Adrenal gland (tissue), 12 donors: Measurements from ENCODE around the gene SHISA5. TPM values are rescaled to one million over a fixed set of nuclear protein-coding genes. Genes with fewer than 3 reads are reported as not detected.

Experiments used
- DNase-seq, 7 donors: peaks; one replicate each; pipeline ENCODE4 v3.0.0-alpha.2; 2019 to 2020
- H3K27ac ChIP-seq, 5 donors: fragments of 200-600 bp; sonication (generic) in 4 of 5; 1 replicate in 3 of 5; 2 replicates in 2 of 5; pipeline versions ENCODE4 v1.5.1 to v1.8.0; 2016 to 2020; ENCODE audit warnings: mild to moderate bottlenecking in 1 of 5
- H3K27me3 ChIP-seq: fragments of 200-600 bp; 2 replicates; pipeline ENCODE4 v1.8.0; 2021
- H3K36me3 ChIP-seq, 2 donors: fragments of 200-600 bp; replicated peaks in 1 of 2; 1 replicate in 1 of 2; 2 replicates in 1 of 2; pipeline versions ENCODE4 v1.5.1 to v1.8.0; 2018 to 2022
- H3K4me1 ChIP-seq, 2 donors: fragments of 200-600 bp; replicated peaks in 1 of 2; 1 replicate in 1 of 2; 2 replicates in 1 of 2; pipeline versions ENCODE4 v1.5.1 to v1.8.0; 2018 to 2021
- H3K4me3 ChIP-seq, 4 donors: fragments of 200-600 bp; sonication (generic) in 3 of 4; one replicate each; pipeline ENCODE4 v1.5.1; 2016 to 2018
- H3K9me3 ChIP-seq, 3 donors: fragments of 200-600 bp; sonication (generic) in 1 of 3; replicated peaks in 1 of 3; 1 replicate in 2 of 3; 2 replicates in 1 of 3; pipeline versions ENCODE4 v1.5.1 to v1.8.0; 2016 to 2021
- POLR2A ChIP-seq, 2 donors: fragments of 450-650 bp; IDR thresholded peaks; one replicate each; pipeline ENCODE4 v1.6.1; 2017; ENCODE audit warnings: antibody characterized with exemption in 2 of 2, mild to moderate bottlenecking in 2 of 2, moderate library complexity in 1 of 2
- WGBS, 4 donors: extraction: QIAGEN DNeasy Blood & Tissue Kit in 2 of 4; methylation state at CpG; one replicate each; pipeline versions ENCODE4 v1.1.5 to v1.1.7; 2013 to 2017; 5-methylcytosine and 5-hydroxymethylcytosine counted together
- intact Hi-C, 2 donors: fragments of 100-400 bp; cut with DNase I; formaldehyde crosslinking; loops; one replicate each; pipeline versions ENCODE4 v1.14.1 to v1.15.0; 2022 to 2023
- microRNA-seq, 3 donors: library from miRNA; unstranded; fragments of <30 nt; microRNA quantifications; one replicate each; pipeline ENCODE4, GENCODE V29; 2017 to 2020
- polyA plus RNA-seq, 3 donors: library from polyadenylated mRNA; stranded (reverse); fragments of 200-250 nt in 2 of 3; fragments of 350-450 nt in 1 of 3; fragmentation: Illumina TruSeq in 1 of 3; extraction: RNeasy Lipid Tissue Mini Kit (QIAGEN cat#74804) in 1 of 3; gene quantifications; one replicate each; pipeline ENCODE4 v1.2.3, GENCODE V29; 2013 to 2014
- small RNA-seq, 2 donors: library from RNA; depleted of rRNA; stranded (forward); fragments of <200 nt; gene quantifications; one replicate each; pipeline ENCODE3, GENCODE V24; 2016
- total RNA-seq, 9 donors: library from RNA; depleted of rRNA in 4 of 9; stranded (reverse); fragments of >200 nt in 4 of 9; fragments of 120-200 nt in 1 of 9; fragmentation: NEBNext Ultra II Directional in 1 of 9; extraction: Animal tissue kit (Norgen Biotek cat#: 25700) in 1 of 9; gene quantifications; one replicate each; pipeline versions ENCODE4 v1.1.0 to v1.2.4, GENCODE V29; 2013 to 2023
- TF ChIP-seq, protein P1 (sequence below), 6 experiments: fragments of 450-650 bp in 4 of 6; fragments of 200-600 bp in 2 of 6; sonication (generic) in 1 of 6; IDR thresholded peaks; 1 replicate in 5 of 6; 2 replicates in 1 of 6; pipeline versions ENCODE4 v1.5.1 to v1.8.0; 2016 to 2021; ENCODE audit warnings: antibody characterized with exemption in 6 of 6, mild to moderate bottlenecking in 2 of 6, moderate library complexity in 1 of 6
- donor health status: healthy with polysubstance abuse.
- donor health status: Bipolar disorder and iron deficiency.
- donor health status: DM: yes; HTN: yes; CAD: no.
- donor health status: DM: no; HTN: no; CAD: no.
- donor health status: DM: no; HTN: no; CAD: no.
- donor health status: DM: yes; HTN: yes; CAD: no.

SHISA5 gene
- total and polyA plus RNA-seq, 12 donors = 77.2 to 167 (median 128) TPM

GRCh38 chr3:48419149-48419548 is 84.8 kb downstream of the SHISA5 start:
- peaks cover 0 to 20% of the 10 kb centered on the region in 2 donors for H3K36me3 ChIP-seq
- no peak overlapping the region for H3K27ac ChIP-seq
- no peak for DNase-seq

DNA sequence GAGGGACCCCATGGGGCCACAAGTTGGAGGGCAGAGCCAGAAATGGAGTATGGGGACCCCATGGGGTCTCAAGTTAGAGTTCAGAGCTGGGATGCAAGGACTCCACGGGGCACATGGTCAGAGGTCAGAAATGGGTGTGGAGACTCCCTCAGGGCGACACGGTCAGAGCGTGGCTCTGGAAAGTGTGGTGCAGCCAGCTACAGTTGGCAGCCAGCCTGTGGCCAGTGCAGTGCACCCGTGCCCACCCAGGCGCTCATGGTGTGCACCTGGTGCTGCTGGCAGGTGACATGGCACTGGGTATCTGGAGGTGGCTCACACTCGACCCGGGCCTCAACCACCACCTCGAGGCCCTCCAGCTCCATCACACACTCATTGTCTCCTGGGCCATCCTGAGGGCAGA is 85.3 kb downstream of the SHISA5 start:
- 80 to 89% (median 88%) methylated on average over 5 to 9 of the region's 9 CpGs for WGBS, 4 donors
- no peak for TF ChIP-seq POLR2A (IDR thresholded peaks at IDR 0.05)
- TF ChIP-seq, protein P1, sequence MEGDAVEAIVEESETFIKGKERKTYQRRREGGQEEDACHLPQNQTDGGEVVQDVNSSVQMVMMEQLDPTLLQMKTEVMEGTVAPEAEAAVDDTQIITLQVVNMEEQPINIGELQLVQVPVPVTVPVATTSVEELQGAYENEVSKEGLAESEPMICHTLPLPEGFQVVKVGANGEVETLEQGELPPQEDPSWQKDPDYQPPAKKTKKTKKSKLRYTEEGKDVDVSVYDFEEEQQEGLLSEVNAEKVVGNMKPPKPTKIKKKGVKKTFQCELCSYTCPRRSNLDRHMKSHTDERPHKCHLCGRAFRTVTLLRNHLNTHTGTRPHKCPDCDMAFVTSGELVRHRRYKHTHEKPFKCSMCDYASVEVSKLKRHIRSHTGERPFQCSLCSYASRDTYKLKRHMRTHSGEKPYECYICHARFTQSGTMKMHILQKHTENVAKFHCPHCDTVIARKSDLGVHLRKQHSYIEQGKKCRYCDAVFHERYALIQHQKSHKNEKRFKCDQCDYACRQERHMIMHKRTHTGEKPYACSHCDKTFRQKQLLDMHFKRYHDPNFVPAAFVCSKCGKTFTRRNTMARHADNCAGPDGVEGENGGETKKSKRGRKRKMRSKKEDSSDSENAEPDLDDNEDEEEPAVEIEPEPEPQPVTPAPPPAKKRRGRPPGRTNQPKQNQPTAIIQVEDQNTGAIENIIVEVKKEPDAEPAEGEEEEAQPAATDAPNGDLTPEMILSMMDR (IDR thresholded peaks at IDR 0.05) = no peak
- intact Hi-C loops = no loop called here
- Histone ChIP-seq H3K4me3 (no peak overlapping the region), H3K9me3 (no peaks in the 10 kb centered on the region), H3K36me3 (peaks cover 0 to 20% of the 10 kb centered on the region in 2 donors), H3K27me3 (no peaks in the 10 kb centered on the region), H3K27ac (no peak overlapping the region), H3K4me1 (no peaks in the 10 kb centered on the region)
- DNase-seq = no peak

More at GRCh38 chr3:48419149-48419548, 84.8 kb downstream of the SHISA5 start:
- 88 to 100% (median 93%) methylated on average over 7 to 9 of the region's 9 CpGs; no CpG with 5 or more reads in 1 of the 4 donors for WGBS, 4 donors
- Histone ChIP-seq H3K4me3 (no peak overlapping the region), H3K9me3 (no peaks in the 10 kb centered on the region), H3K4me1 (no peaks in the 10 kb centered on the region), H3K27me3 (no peaks in the 10 kb centered on the region)
- no peak for TF ChIP-seq POLR2A (IDR thresholded peaks at IDR 0.05)
- TF ChIP-seq, protein P1 (IDR thresholded peaks at IDR 0.05) = no peak
- intact Hi-C loops = no loop called here

DNA sequence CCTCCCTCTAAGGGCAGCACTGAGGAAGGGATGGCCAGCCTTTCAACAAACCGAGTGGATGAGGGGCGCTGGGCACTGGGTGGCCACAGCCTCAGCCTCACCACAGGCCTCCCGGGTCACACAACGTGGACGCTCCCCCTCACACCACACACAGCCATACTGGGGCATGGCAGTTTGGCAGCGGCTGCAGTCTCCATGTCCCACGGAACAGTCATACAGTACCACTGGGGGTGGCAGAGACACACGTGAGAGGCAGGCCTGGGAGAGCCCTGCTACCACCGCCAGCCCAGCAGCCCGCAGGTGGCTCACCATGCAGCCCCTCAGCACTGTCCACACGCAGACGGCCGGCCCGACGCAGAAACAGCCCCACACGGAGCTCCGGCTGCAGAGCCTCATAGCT is 85.8 kb downstream of the SHISA5 start:
- TF ChIP-seq POLR2A (IDR thresholded peaks at IDR 0.05) = no peak
- TF ChIP-seq, protein P1 (IDR thresholded peaks at IDR 0.05) = no peak
- Histone ChIP-seq H3K9me3 (no peaks in the 10 kb centered on the region), H3K27me3 (no peaks in the 10 kb centered on the region), H3K36me3 (peaks cover 0 to 20% of the 10 kb centered on the region in 2 donors), H3K4me1 (no peaks in the 10 kb centered on the region), H3K27ac (no peak overlapping the region), H3K4me3 (no peak overlapping the region)
- no peak for DNase-seq
- intact Hi-C loops = no loop called here
- 89 to 97% (median 94%) methylated on average over 8 to 17 of the region's 17 CpGs for WGBS, 4 donors

Small RNAs within 50 kb of the gene (microRNA-seq; reads per million reads assigned to microRNA genes)
- gene MIR6823 = 0 to 0.57 (median 0) reads per million in 3 donors

Small RNAs within 50 kb of the gene (small RNA-seq; reads per million reads assigned to genes)
- gene MIR6823 = 0 reads per million in 2 donors

Other genes starting within 250 kb of the SHISA5 start
- 10 to 100 TPM; 17.9 to 40.6 (median 26.0) TPM for gene NME6, start 202.8 kb downstream of the SHISA5 start, total RNA-seq
- 10 to 100 TPM in 2 of 3 donors, 1 to 10 TPM in 1; 9.7 to 15.5 (median 12.6) TPM for gene NME6, start 202.8 kb downstream of the SHISA5 start, polyA plus RNA-seq
- gene SPINK8, start 170.5 kb downstream of the SHISA5 start, total RNA-seq = not detected
- not detected for gene SPINK8, start 170.5 kb downstream of the SHISA5 start, polyA plus RNA-seq
- gene FBXW12, start 132.0 kb downstream of the SHISA5 start, total RNA-seq = under 1 TPM in 1 of 9 donors, not detected in 8; 0.11 TPM
- gene FBXW12, start 132.0 kb downstream of the SHISA5 start, polyA plus RNA-seq = under 1 TPM in 2 of 3 donors, not detected in 1; 0.07 to 0.24 TPM
- 10 to 100 TPM in 6 of 9 donors, 1 to 10 TPM in 3; 3.4 to 23.5 (median 11.1) TPM for gene PLXNB1, start 74.1 kb downstream of the SHISA5 start, total RNA-seq
- 100 to 1,000 TPM in 1 of 3 donors, 10 to 100 TPM in 1, 1 to 10 TPM in 1; 6.1 to 115 (median 45.6) TPM for gene PLXNB1, start 74.1 kb downstream of the SHISA5 start, polyA plus RNA-seq
- 10 to 100 TPM; 14.3 to 30.4 (median 19.5) TPM for gene CCDC51, start 64.1 kb downstream of the SHISA5 start, total RNA-seq
- gene CCDC51, start 64.1 kb downstream of the SHISA5 start, polyA plus RNA-seq = 10 to 100 TPM in 1 of 3 donors, 1 to 10 TPM in 2; 7.3 to 20.8 (median 8.0) TPM
- gene TMA7, start 63.9 kb downstream of the SHISA5 start, total RNA-seq = 100 to 1,000 TPM; 177 to 603 (median 238) TPM
- gene TMA7, start 63.9 kb downstream of the SHISA5 start, polyA plus RNA-seq = 100 to 1,000 TPM; 489 to 891 (median 742) TPM
- 10 to 100 TPM in 1 of 9 donors, 1 to 10 TPM in 8; 5.1 to 15.9 (median 6.8) TPM for gene ATRIP, start 57.4 kb downstream of the SHISA5 start, total RNA-seq
- 1 to 10 TPM; 6.7 to 9.1 (median 8.4) TPM for gene ATRIP, start 57.4 kb downstream of the SHISA5 start, polyA plus RNA-seq
- 10 to 100 TPM in 2 of 9 donors, 1 to 10 TPM in 7; 2.0 to 12.9 (median 4.5) TPM for gene PFKFB4, start 52.6 kb upstream of the SHISA5 start, total RNA-seq
- 1 to 10 TPM; 1.8 to 5.6 (median 4.5) TPM for gene PFKFB4, start 52.6 kb upstream of the SHISA5 start, polyA plus RNA-seq
- gene UCN2, start 59.6 kb upstream of the SHISA5 start, total RNA-seq = under 1 TPM in 1 of 9 donors, not detected in 8; 0.14 TPM
- under 1 TPM in 2 of 3 donors, not detected in 1; 0.20 to 0.32 TPM for gene UCN2, start 59.6 kb upstream of the SHISA5 start, polyA plus RNA-seq
- 1 to 10 TPM in 8 of 9 donors, under 1 TPM in 1; 0.36 to 6.6 (median 2.3) TPM for gene COL7A1, start 91.2 kb upstream of the SHISA5 start, total RNA-seq
- 10 to 100 TPM in 2 of 3 donors, under 1 TPM in 1; 0.35 to 66.9 (median 23.2) TPM for gene COL7A1, start 91.2 kb upstream of the SHISA5 start, polyA plus RNA-seq
- gene UQCRC1, start 105.5 kb upstream of the SHISA5 start, total RNA-seq = 100 to 1,000 TPM; 229 to 418 (median 302) TPM
- gene UQCRC1, start 105.5 kb upstream of the SHISA5 start, polyA plus RNA-seq = 100 to 1,000 TPM; 201 to 298 (median 227) TPM
- not detected for gene TMEM89, start 117.6 kb upstream of the SHISA5 start, total RNA-seq
- not detected for gene TMEM89, start 117.6 kb upstream of the SHISA5 start, polyA plus RNA-seq
- 10 to 100 TPM in 8 of 9 donors, 1 to 10 TPM in 1; 7.8 to 42.5 (median 17.5) TPM for gene SLC26A6, start 131.3 kb upstream of the SHISA5 start, total RNA-seq
- gene SLC26A6, start 131.3 kb upstream of the SHISA5 start, polyA plus RNA-seq = 10 to 100 TPM in 2 of 3 donors, 1 to 10 TPM in 1; 8.3 to 47.2 (median 23.5) TPM
- gene CELSR3, start 158.7 kb upstream of the SHISA5 start, total RNA-seq = 1 to 10 TPM in 6 of 9 donors, under 1 TPM in 3; 0.78 to 3.9 (median 1.4) TPM
- gene CELSR3, start 158.7 kb upstream of the SHISA5 start, polyA plus RNA-seq = 10 to 100 TPM in 1 of 3 donors, 1 to 10 TPM in 2; 1.4 to 23.5 (median 4.4) TPM
- gene NCKIPSD, start 181.7 kb upstream of the SHISA5 start, total RNA-seq = 10 to 100 TPM; 21.5 to 78.7 (median 26.9) TPM
- 10 to 100 TPM; 14.0 to 29.9 (median 15.7) TPM for gene NCKIPSD, start 181.7 kb upstream of the SHISA5 start, polyA plus RNA-seq
- 100 to 1,000 TPM in 5 of 9 donors, 10 to 100 TPM in 4; 44.9 to 130 (median 103) TPM for gene IP6K2, start 213.0 kb upstream of the SHISA5 start, total RNA-seq
- gene IP6K2, start 213.0 kb upstream of the SHISA5 start, polyA plus RNA-seq = 100 to 1,000 TPM in 2 of 3 donors, 10 to 100 TPM in 1; 67.2 to 185 (median 182) TPM